ENCODE results near the gene COMT.

The COMT gene

GRCh38 chr22:19959043-19959586 is 17.5 kb downstream of the COMT start:
- TF ChIP-seq CTCF (conservative IDR thresholded peaks at IDR 0.05): no peak
- H3K27ac ChIP-seq: no peak overlapping the region

GRCh38 chr22:19959587-19960490 is 18.3 kb downstream of the COMT start:
- H3K27ac ChIP-seq: no peak overlapping the region
- TF ChIP-seq CTCF (conservative IDR thresholded peaks at IDR 0.05): no peak

GRCh38 chr22:19960491-19961200 is 19.1 kb downstream of the COMT start:
- no peak for TF ChIP-seq CTCF (conservative IDR thresholded peaks at IDR 0.05)
- peak overlapping the region; percentile 99; the same call in 1 of the 2 replicates for H3K27ac ChIP-seq

- peak overlapping the region; percentile 99; the same call in 1 of the 2 replicates for H3K27ac ChIP-seq
- no peak for TF ChIP-seq CTCF (conservative IDR thresholded peaks at IDR 0.05)
Measured at GRCh38 chr22:19961201-19961580, 19.6 kb downstream of the COMT start.

GRCh38 chr22:19961868-19962245 is 20.3 kb downstream of the COMT start:
- TF ChIP-seq CTCF (conservative IDR thresholded peaks at IDR 0.05): no peak
- peak overlapping the region; percentile 99 for H3K27ac ChIP-seq

GRCh38 chr22:19962246-19962908 is 20.8 kb downstream of the COMT start:
- peak; percentile 91 for TF ChIP-seq CTCF (conservative IDR thresholded peaks at IDR 0.05)
- peak overlapping the region; percentile 99 for H3K27ac ChIP-seq
